Measurements from ENCODE around the gene VRK1.

Gene VRK1

GRCh38 chr14:96792003-96792402, 5.2 kb upstream of the VRK1 start:
- DNase-seq (ENCODE audit: insufficient read length): no peak
- no peak for FAIRE-seq
- TF ChIP-seq POLR2A (IDR thresholded peaks at IDR 0.05; ENCODE audit: low read depth, low read length): no peak
- no peak for TF ChIP-seq POLR2AphosphoS5 (IDR thresholded peaks at IDR 0.05; ENCODE audit: low read depth, low read length)
- no peak for TF ChIP-seq TAF1 (IDR thresholded peaks at IDR 0.05; ENCODE audit: borderline replicate concordance, low read depth, low read length)

- DNase-seq (ENCODE audit: insufficient read length): no peak
- no peak for TF ChIP-seq POLR2AphosphoS5 (IDR thresholded peaks at IDR 0.05; ENCODE audit: low read depth, low read length)
- no peak for TF ChIP-seq TAF1 (IDR thresholded peaks at IDR 0.05; ENCODE audit: borderline replicate concordance, low read depth, low read length)
- TF ChIP-seq POLR2A (IDR thresholded peaks at IDR 0.05; ENCODE audit: low read depth, low read length): no peak
- no peak for FAIRE-seq
These were observed 4.6 kb upstream of the VRK1 start for GRCh38 chr14:96792591-96792990.

GRCh38 chr14:96793547-96793946, 3.6 kb upstream of the VRK1 start:
- TF ChIP-seq POLR2A (IDR thresholded peaks at IDR 0.05; ENCODE audit: low read depth, low read length): no peak
- TF ChIP-seq POLR2AphosphoS5 (IDR thresholded peaks at IDR 0.05; ENCODE audit: low read depth, low read length): no peak
- FAIRE-seq: no peak
- DNase-seq (ENCODE audit: insufficient read length): no peak

GRCh38 chr14:96795109-96795828, 1.9 kb upstream of the VRK1 start:
- DNase-seq (ENCODE audit: insufficient read length) (no peak), FAIRE-seq (no peak)
- TF ChIP-seq POLR2A (IDR thresholded peaks at IDR 0.05; ENCODE audit: low read depth, low read length) (no peak), TAF1 (IDR thresholded peaks at IDR 0.05; ENCODE audit: borderline replicate concordance, low read depth, low read length) (no peak), POLR2AphosphoS5 (IDR thresholded peaks at IDR 0.05; ENCODE audit: low read depth, low read length) (no peak)

- DNase-seq (ENCODE audit: insufficient read length): peak; percentile 19
These were observed 584 bp downstream of the VRK1 start for GRCh38 chr14:96797582-96798349.

GRCh38 chr14:96798956-96799355, 1.8 kb downstream of the VRK1 start:
- FAIRE-seq (no peak), DNase-seq (ENCODE audit: insufficient read length) (no peak)
- TF ChIP-seq POLR2AphosphoS5 (IDR thresholded peaks at IDR 0.05; ENCODE audit: low read depth, low read length) (no peak), TAF1 (IDR thresholded peaks at IDR 0.05; ENCODE audit: borderline replicate concordance, low read depth, low read length) (no peak), POLR2A (IDR thresholded peaks at IDR 0.05; ENCODE audit: low read depth, low read length) (no peak)

More at GRCh38 chr14:96797582-96798349, 584 bp downstream of the VRK1 start:
- FAIRE-seq: no peak
- TF ChIP-seq POLR2AphosphoS5 (IDR thresholded peaks at IDR 0.05; ENCODE audit: low read depth, low read length) (no peak), TAF1 (IDR thresholded peaks at IDR 0.05; ENCODE audit: borderline replicate concordance, low read depth, low read length) (no peak), POLR2A (IDR thresholded peaks at IDR 0.05; ENCODE audit: low read depth, low read length) (no peak; the same call in 1 of the 2 replicates)

- FAIRE-seq (no peak), DNase-seq (ENCODE audit: insufficient read length) (no peak)
- TF ChIP-seq POLR2AphosphoS5 (IDR thresholded peaks at IDR 0.05; ENCODE audit: low read depth, low read length) (no peak), POLR2A (IDR thresholded peaks at IDR 0.05; ENCODE audit: low read depth, low read length) (no peak), TAF1 (IDR thresholded peaks at IDR 0.05; ENCODE audit: borderline replicate concordance, low read depth, low read length) (no peak)
These were observed 2.4 kb downstream of the VRK1 start for GRCh38 chr14:96799489-96800054.

GRCh38 chr14:96801931-96802330, 4.7 kb downstream of the VRK1 start:
- TF ChIP-seq POLR2AphosphoS5 (IDR thresholded peaks at IDR 0.05; ENCODE audit: low read depth, low read length) (no peak), TAF1 (IDR thresholded peaks at IDR 0.05; ENCODE audit: borderline replicate concordance, low read depth, low read length) (no peak), POLR2A (IDR thresholded peaks at IDR 0.05; ENCODE audit: low read depth, low read length) (no peak)
- no peak for DNase-seq (ENCODE audit: insufficient read length)
- FAIRE-seq: no peak

GRCh38 chr14:96802963-96803362, 5.8 kb downstream of the VRK1 start:
- FAIRE-seq (no peak), DNase-seq (ENCODE audit: insufficient read length) (no peak)
- TF ChIP-seq POLR2A (IDR thresholded peaks at IDR 0.05; ENCODE audit: low read depth, low read length): no peak
- TF ChIP-seq POLR2AphosphoS5 (IDR thresholded peaks at IDR 0.05; ENCODE audit: low read depth, low read length): no peak
- no peak for TF ChIP-seq TAF1 (IDR thresholded peaks at IDR 0.05; ENCODE audit: borderline replicate concordance, low read depth, low read length)

GRCh38 chr14:96803958-96804357, 6.8 kb downstream of the VRK1 start:
- FAIRE-seq (no peak), DNase-seq (ENCODE audit: insufficient read length) (no peak)
- TF ChIP-seq TAF1 (IDR thresholded peaks at IDR 0.05; ENCODE audit: borderline replicate concordance, low read depth, low read length) (no peak), POLR2A (IDR thresholded peaks at IDR 0.05; ENCODE audit: low read depth, low read length) (no peak), POLR2AphosphoS5 (IDR thresholded peaks at IDR 0.05; ENCODE audit: low read depth, low read length) (no peak)

GRCh38 chr14:96804895-96805294, 7.7 kb downstream of the VRK1 start:
- FAIRE-seq: no peak
- TF ChIP-seq TAF1 (IDR thresholded peaks at IDR 0.05; ENCODE audit: borderline replicate concordance, low read depth, low read length): no peak
- no peak for TF ChIP-seq POLR2A (IDR thresholded peaks at IDR 0.05; ENCODE audit: low read depth, low read length)
- no peak for TF ChIP-seq POLR2AphosphoS5 (IDR thresholded peaks at IDR 0.05; ENCODE audit: low read depth, low read length)
- no peak for DNase-seq (ENCODE audit: insufficient read length)
